DOHH2 (cell line): ENCODE data around the gene LY6G5C.
"Not testable (repeated sequence)": the region's sequence is repeated elsewhere in the genome, so short reads cannot be mapped to it uniquely, and the experiment has no call there.

Source experiments
- H3F3A ChIP-seq: fragments of 200-600 bp; sonication (generic), shearing (Covaris generic); 2 replicates; pipeline ENCODE4 v1.6.0; 2016; ENCODE audit warnings: antibody characterized with exemption, mild to moderate bottlenecking; ENCODE audit not compliant: control insufficient read depth, insufficient read depth
- H3K27ac ChIP-seq: fragments of 200-600 bp; sonication (generic); 2 replicates; pipeline ENCODE4 v1.5.1; 2014; ENCODE audit warnings: low read depth, mild to moderate bottlenecking, low read length, moderate library complexity
- H3K27me3 ChIP-seq: fragments of 200-600 bp; sonication (generic); 2 replicates; pipeline ENCODE4 v1.6.1; 2014; ENCODE audit warnings: mild to moderate bottlenecking, low read length, mixed read lengths; ENCODE audit not compliant: control insufficient read depth
- H3K36me3 ChIP-seq: fragments of 200-600 bp; sonication (generic); 2 replicates; pipeline ENCODE4 v1.6.1; 2014; ENCODE audit warnings: mild to moderate bottlenecking, low read length, moderate library complexity, mixed read lengths; ENCODE audit not compliant: control insufficient read depth
- H3K4me1 ChIP-seq: fragments of 200-600 bp; sonication (generic); 2 replicates; pipeline ENCODE4 v1.6.1; 2014; ENCODE audit warnings: mild to moderate bottlenecking, low read length, mixed read lengths; ENCODE audit not compliant: control insufficient read depth
- H3K4me2 ChIP-seq: fragments of 200-600 bp; sonication (generic); 2 replicates; pipeline ENCODE4 v1.6.0; 2014; ENCODE audit warnings: mild to moderate bottlenecking, low read length, moderate library complexity
- H3K4me3 ChIP-seq: fragments of 200-600 bp; sonication (generic); 2 replicates; pipeline ENCODE4 v1.5.1; 2014; ENCODE audit warnings: mild to moderate bottlenecking, low read length, mixed read lengths
- H3K79me2 ChIP-seq: fragments of 200-600 bp; sonication (generic); 2 replicates; pipeline ENCODE4 v1.6.1; 2014; ENCODE audit warnings: mild to moderate bottlenecking, low read length, mixed read lengths; ENCODE audit not compliant: control insufficient read depth
- H3K9me2 ChIP-seq: fragments of 200-600 bp; sonication (generic); replicated peaks from 2 replicates; pipeline ENCODE4 v1.6.1; 2014; ENCODE audit warnings: mild to moderate bottlenecking, low read length, mixed read lengths; ENCODE audit not compliant: control insufficient read depth
- H3K9me3 ChIP-seq: fragments of 200-600 bp; sonication (generic); 2 replicates; pipeline ENCODE4 v1.6.1; 2014; ENCODE audit warnings: antibody characterized with exemption, low read length, mixed read lengths; ENCODE audit not compliant: control insufficient read depth, insufficient read depth
- H4K20me1 ChIP-seq: fragments of 200-600 bp; sonication (generic); 2 replicates; pipeline ENCODE4 v1.6.0; 2014; ENCODE audit warnings: low read depth, mild to moderate bottlenecking, antibody characterized with exemption, low read length, moderate library complexity; ENCODE audit not compliant: control insufficient read depth, insufficient read depth
- CTCF ChIP-seq: fragments of 200-600 bp; sonication (generic); IDR thresholded peaks from one replicate; pipeline ENCODE4 v1.5.1; 2014; ENCODE audit warnings: antibody characterized with exemption, mild to moderate bottlenecking, low read depth, low read length; ENCODE audit not compliant: poor library complexity, severe bottlenecking
- EZH2phosphoT487 ChIP-seq: fragments of 200-600 bp; sonication (generic); IDR thresholded peaks from 2 replicates; pipeline ENCODE4 v1.6.1; 2017; ENCODE audit warnings: borderline replicate concordance, mild to moderate bottlenecking, antibody characterized with exemption, low read length, moderate library complexity, mixed read lengths

Gene LY6G5C

GRCh38 chr6:31710523-31711219, 29.8 kb upstream of the LY6G5C start:
- Histone ChIP-seq H3K9me3 (no peaks in the 10 kb centered on the region), H3K27me3 (peaks cover 47% of the 10 kb centered on the region), H3K4me3 (no peak overlapping the region), H4K20me1 (no peaks in the 10 kb centered on the region), H3K9me2 (no peaks in the 10 kb centered on the region), H3K4me1 (peaks cover 5% of the 10 kb centered on the region; the same call in 1 of the 2 replicates), H3F3A (peaks cover 3% of the 10 kb centered on the region; the same call in 1 of the 2 replicates), H3K79me2 (no peaks in the 10 kb centered on the region), H3K27ac (no peak overlapping the region), H3K36me3 (no peaks in the 10 kb centered on the region), H3K4me2 (no peak overlapping the region)
- TF ChIP-seq CTCF (no peak), EZH2phosphoT487 (no peak)

GRCh38 chr6:31709157-31709556, 28.3 kb upstream of the LY6G5C start:
- H3K4me1 ChIP-seq, H3K4me3 ChIP-seq, H3K79me2 ChIP-seq, H3K36me3 ChIP-seq, H3K9me2 ChIP-seq, H4K20me1 ChIP-seq, H3K4me2 ChIP-seq, H3K27ac ChIP-seq, H3F3A ChIP-seq, H3K9me3 ChIP-seq: not testable (repeated sequence)
- H3K27me3 ChIP-seq = peaks cover 40% of the 10 kb centered on the region

- Histone ChIP-seq H4K20me1 (no peaks in the 10 kb centered on the region), H3F3A (peaks cover 6% of the 10 kb centered on the region), H3K4me3 (no peak overlapping the region), H3K27ac (no peak overlapping the region), H3K27me3 (peaks cover 34% of the 10 kb centered on the region), H3K9me3 (no peaks in the 10 kb centered on the region), H3K9me2 (no peaks in the 10 kb centered on the region), H3K36me3 (no peaks in the 10 kb centered on the region), H3K4me2 (no peak overlapping the region), H3K4me1 (peaks cover 12% of the 10 kb centered on the region), H3K79me2 (no peaks in the 10 kb centered on the region)
- TF ChIP-seq CTCF (no peak), EZH2phosphoT487 (no peak)
Observed at GRCh38 chr6:31708224-31708623, 27.4 kb upstream of the LY6G5C start.

GRCh38 chr6:31707701-31708100, 26.8 kb upstream of the LY6G5C start:
- Histone ChIP-seq H3K4me2 (no peak overlapping the region), H3K4me3 (no peak overlapping the region), H3K27ac (no peak overlapping the region), H3K9me2 (no peaks in the 10 kb centered on the region), H3K27me3 (peaks cover 29% of the 10 kb centered on the region), H3K9me3 (no peaks in the 10 kb centered on the region), H3K79me2 (peaks cover 1% of the 10 kb centered on the region), H3K36me3 (no peaks in the 10 kb centered on the region), H3F3A (peaks cover 6% of the 10 kb centered on the region), H3K4me1 (peaks cover 12% of the 10 kb centered on the region), H4K20me1 (no peaks in the 10 kb centered on the region)
- no peak for TF ChIP-seq CTCF
- no peak for TF ChIP-seq EZH2phosphoT487
